ENCODE measurements around the gene MBD6. TPM values are rescaled to one million over a fixed set of nuclear protein-coding genes. Genes with fewer than 3 reads are reported as not detected.

MBD6 gene
- total RNA-seq, 1 donor from 2014 or later, result 50.5 TPM

DNA sequence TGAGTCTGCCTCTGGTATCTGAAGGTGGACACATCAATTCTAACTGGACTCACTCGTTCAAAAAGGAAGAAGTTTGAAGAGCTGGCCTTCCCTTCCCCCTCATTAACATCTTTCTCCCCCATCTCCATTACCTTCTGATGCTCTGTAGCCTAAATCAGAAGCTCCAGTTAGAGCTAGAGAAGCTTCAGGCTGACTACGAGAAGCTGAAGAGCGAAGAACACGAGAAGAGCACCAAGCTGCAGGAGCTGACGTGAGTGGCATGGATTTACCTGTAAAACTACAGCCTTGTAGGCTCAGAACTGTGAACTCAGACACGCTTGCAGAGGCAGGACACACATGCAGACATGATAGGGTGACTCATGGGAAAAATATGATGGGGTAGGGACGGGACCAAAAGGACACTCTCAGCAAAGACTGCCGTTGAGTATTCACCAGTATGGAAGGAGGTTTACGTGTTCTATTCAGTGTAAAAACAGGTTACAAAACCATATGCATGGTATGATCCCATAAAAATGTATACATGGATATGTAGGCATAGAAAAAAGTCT lies 54.1 kb downstream of the MBD6 start:
- ATAC-seq, result peak; percentile 47

DNA sequence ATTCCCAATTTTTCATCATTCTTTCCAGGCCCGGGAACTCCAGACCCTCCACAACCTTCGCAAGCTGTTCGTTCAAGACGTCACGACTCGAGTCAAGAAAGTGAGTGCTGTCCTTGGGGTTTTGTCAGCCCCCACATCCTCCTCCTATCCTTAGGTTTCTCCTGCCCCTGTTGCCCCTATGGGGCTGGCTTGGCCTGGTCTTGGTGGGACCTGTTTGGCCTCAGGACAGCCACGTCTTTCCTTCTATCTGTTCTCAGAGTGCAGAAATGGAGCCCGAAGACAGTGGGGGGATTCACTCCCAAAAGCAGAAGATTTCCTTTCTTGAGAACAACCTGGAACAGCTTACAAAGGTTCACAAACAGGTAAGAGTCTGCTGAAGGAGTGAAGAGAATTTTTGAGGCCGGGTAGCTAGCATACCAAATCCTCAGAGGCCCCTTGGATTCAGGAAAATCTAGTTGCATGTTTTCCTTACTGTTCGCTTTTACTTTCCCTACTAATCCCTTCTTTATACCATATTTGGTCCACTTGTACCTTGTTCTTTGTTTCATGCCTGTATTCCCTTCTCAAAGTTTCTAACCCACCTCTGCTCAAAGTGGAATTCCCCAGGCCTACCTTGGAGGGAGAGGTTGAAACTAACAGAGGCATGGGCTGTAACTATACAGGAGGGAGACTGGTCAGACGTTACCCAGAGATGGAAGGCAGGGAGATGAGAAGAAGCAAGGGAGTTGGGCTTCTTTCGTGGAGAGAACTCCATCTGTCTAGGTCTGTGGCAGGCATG lies 55.5 kb downstream of the MBD6 start:
- ATAC-seq, result no peak

DNA sequence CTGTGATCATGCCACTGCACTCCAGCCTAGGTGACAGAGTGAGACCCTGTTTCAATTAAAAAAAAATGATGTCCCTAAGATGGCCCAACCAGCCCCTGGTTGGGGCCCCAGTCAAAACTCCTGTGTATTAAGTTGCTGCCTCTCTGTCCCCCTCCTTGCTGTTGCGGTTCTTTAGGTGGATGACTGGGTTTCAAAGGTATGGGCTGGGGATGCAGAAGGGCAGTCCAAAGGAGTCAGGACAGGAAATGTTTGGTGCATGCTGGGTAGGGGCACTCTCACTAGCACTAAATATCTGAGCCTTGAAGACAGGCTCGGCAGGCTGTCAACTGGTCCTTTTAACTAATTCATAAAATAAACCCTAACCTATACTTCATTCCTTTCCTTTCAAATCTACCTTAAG lies 56.4 kb downstream of the MBD6 start:
- no peak for ATAC-seq

Other genes with a start within 250 kb of the MBD6 start
- gene R3HDM2, start 91.8 kb upstream of the MBD6 start, total RNA-seq, result 30.2 TPM
- gene INHBC, start 88.0 kb upstream of the MBD6 start, total RNA-seq, result not detected
- not detected for gene INHBE, start 67.5 kb upstream of the MBD6 start, total RNA-seq
- 0.72 TPM for gene GLI1, start 63.0 kb upstream of the MBD6 start, total RNA-seq
- 2.0 TPM for gene ARHGAP9, start 43.0 kb upstream of the MBD6 start, total RNA-seq
- 130 TPM for gene MARS1, start 34.8 kb upstream of the MBD6 start, total RNA-seq
- gene DDIT3, start 2.3 kb upstream of the MBD6 start, total RNA-seq, result 34.8 TPM
- 105 TPM for gene DCTN2, start 24.4 kb downstream of the MBD6 start, total RNA-seq
- gene KIF5A, start 27.2 kb downstream of the MBD6 start, total RNA-seq, result 0.16 TPM
- 35.8 TPM for gene PIP4K2C, start 68.4 kb downstream of the MBD6 start, total RNA-seq
- 4.1 TPM for gene DTX3, start 82.0 kb downstream of the MBD6 start, total RNA-seq
- 1.5 TPM for gene ARHGEF25, start 88.6 kb downstream of the MBD6 start, total RNA-seq
- 0.04 TPM for gene B4GALNT1, start 110.4 kb downstream of the MBD6 start, total RNA-seq
- gene OS9, start 171.3 kb downstream of the MBD6 start, total RNA-seq, result 156 TPM
- gene AGAP2, start 215.9 kb downstream of the MBD6 start, total RNA-seq, result 0.64 TPM
- gene TSPAN31, start 222.2 kb downstream of the MBD6 start, total RNA-seq, result 22.6 TPM
- gene CDK4, start 229.5 kb downstream of the MBD6 start, total RNA-seq, result 62.3 TPM
- gene MARCHF9, start 232.3 kb downstream of the MBD6 start, total RNA-seq, result 5.9 TPM
- gene CYP27B1, start 244.3 kb downstream of the MBD6 start, total RNA-seq, result 1.6 TPM
- gene METTL1, start 249.3 kb downstream of the MBD6 start, total RNA-seq, result 20.2 TPM
- 3.4 TPM for gene EEF1AKMT3, start 249.8 kb downstream of the MBD6 start, total RNA-seq

Data from esophagus mucosa (tissue), 1 donor.